ENCODE results near the gene ZNF532.

The ZNF532 gene

DNA sequence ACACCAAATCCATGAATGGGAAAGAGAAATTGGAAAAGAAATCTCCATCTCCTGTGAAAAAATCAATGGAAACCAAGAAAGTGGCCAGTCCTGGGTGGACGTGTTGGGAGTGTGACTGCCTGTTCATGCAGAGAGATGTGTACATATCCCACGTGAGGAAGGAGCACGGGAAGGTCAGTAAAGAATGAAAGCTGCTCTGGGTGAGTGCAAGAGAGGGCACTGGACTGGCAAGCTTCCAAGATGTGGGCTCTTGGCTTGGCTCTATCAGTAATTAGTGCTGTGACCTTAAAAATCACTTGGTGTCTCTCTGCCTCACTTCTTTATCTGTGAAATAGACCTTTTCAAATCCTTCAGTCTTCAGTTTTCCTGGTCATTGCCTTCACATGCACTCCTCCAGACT is 89.0 kb downstream of the ZNF532 start:
- Histone ChIP-seq H3K9me3 (replicated peaks; ENCODE audit: insufficient read depth, low read length) (no peaks in the 10 kb centered on the region), H3K79me2 (ENCODE audit: low read length) (no peaks in the 10 kb centered on the region), H3K36me3 (replicated peaks; ENCODE audit: insufficient read depth, low read length) (no peaks in the 10 kb centered on the region), H2AFZ (ENCODE audit: low read length) (no peak overlapping the region), H3K9me2 (replicated peaks; ENCODE audit: insufficient read depth, low read length) (no peaks in the 10 kb centered on the region), H3K9ac (ENCODE audit: low read length) (no peak overlapping the region), H3K27me3 (replicated peaks; ENCODE audit: insufficient read depth, low read length) (no peaks in the 10 kb centered on the region), H3F3A (ENCODE audit: insufficient read depth, low read length) (no peaks in the 10 kb centered on the region), H3K4me3 (ENCODE audit: low read length) (no peak overlapping the region), H3K4me1 (ENCODE audit: low read length) (no peaks in the 10 kb centered on the region), H4K20me1 (ENCODE audit: insufficient read depth, low read length) (no peaks in the 10 kb centered on the region), H3K4me2 (ENCODE audit: low read depth, low read length) (no peak overlapping the region), H3K27ac (ENCODE audit: low read length) (no peak overlapping the region)
- TF ChIP-seq, protein P1, sequence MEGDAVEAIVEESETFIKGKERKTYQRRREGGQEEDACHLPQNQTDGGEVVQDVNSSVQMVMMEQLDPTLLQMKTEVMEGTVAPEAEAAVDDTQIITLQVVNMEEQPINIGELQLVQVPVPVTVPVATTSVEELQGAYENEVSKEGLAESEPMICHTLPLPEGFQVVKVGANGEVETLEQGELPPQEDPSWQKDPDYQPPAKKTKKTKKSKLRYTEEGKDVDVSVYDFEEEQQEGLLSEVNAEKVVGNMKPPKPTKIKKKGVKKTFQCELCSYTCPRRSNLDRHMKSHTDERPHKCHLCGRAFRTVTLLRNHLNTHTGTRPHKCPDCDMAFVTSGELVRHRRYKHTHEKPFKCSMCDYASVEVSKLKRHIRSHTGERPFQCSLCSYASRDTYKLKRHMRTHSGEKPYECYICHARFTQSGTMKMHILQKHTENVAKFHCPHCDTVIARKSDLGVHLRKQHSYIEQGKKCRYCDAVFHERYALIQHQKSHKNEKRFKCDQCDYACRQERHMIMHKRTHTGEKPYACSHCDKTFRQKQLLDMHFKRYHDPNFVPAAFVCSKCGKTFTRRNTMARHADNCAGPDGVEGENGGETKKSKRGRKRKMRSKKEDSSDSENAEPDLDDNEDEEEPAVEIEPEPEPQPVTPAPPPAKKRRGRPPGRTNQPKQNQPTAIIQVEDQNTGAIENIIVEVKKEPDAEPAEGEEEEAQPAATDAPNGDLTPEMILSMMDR (IDR thresholded peaks at IDR 0.05; ENCODE audit: low read length), result no peak
- TF ChIP-seq EZH2 (optimal IDR thresholded peaks at IDR 0.05; ENCODE audit: low read depth, low read length), result no peak
- TF ChIP-seq EZH2phosphoT487 (IDR thresholded peaks at IDR 0.05; ENCODE audit: low read length), result no peak
- DNase-seq, result no peak

DNA sequence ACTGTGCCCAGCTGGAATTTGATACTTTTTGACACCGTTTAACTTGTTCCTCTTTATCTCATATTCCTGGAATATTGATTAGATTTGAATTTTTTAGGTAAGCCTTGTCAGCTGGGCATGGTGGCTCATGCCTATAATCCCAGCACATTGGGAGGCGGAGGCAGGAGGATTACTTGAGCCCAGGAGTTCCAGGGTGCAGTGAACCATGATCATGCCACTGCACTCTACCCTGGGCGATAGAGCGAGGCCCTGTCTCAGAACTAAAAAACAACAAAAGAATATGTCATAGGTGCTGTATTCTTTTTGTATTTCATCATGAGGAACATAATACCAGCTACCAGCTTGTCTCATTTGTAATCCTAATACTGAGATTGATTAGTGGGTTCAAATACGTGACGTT is 90.3 kb downstream of the ZNF532 start:
- no peak overlapping the region for H3K4me2 ChIP-seq (ENCODE audit: low read depth, low read length)
- H3K9me3 ChIP-seq (replicated peaks; ENCODE audit: insufficient read depth, low read length), result no peaks in the 10 kb centered on the region
- no peaks in the 10 kb centered on the region for H3F3A ChIP-seq (ENCODE audit: insufficient read depth, low read length)
- H2AFZ ChIP-seq (ENCODE audit: low read length), result no peak overlapping the region
- no peaks in the 10 kb centered on the region for H3K27me3 ChIP-seq (replicated peaks; ENCODE audit: insufficient read depth, low read length)
- DNase-seq, result no peak
- no peak for TF ChIP-seq EZH2 (optimal IDR thresholded peaks at IDR 0.05; ENCODE audit: low read depth, low read length)
- TF ChIP-seq, protein P1 (IDR thresholded peaks at IDR 0.05; ENCODE audit: low read length), result no peak
- TF ChIP-seq EZH2phosphoT487 (IDR thresholded peaks at IDR 0.05; ENCODE audit: low read length), result no peak
- H3K27ac ChIP-seq (ENCODE audit: low read length), result no peak overlapping the region
- no peaks in the 10 kb centered on the region for H3K36me3 ChIP-seq (replicated peaks; ENCODE audit: insufficient read depth, low read length)
- H3K9ac ChIP-seq (ENCODE audit: low read length), result no peak overlapping the region
- H3K79me2 ChIP-seq (ENCODE audit: low read length), result no peaks in the 10 kb centered on the region
- no peak overlapping the region for H3K4me3 ChIP-seq (ENCODE audit: low read length)
- H3K9me2 ChIP-seq (replicated peaks; ENCODE audit: insufficient read depth, low read length), result no peaks in the 10 kb centered on the region
- no peaks in the 10 kb centered on the region for H4K20me1 ChIP-seq (ENCODE audit: insufficient read depth, low read length)
- no peaks in the 10 kb centered on the region for H3K4me1 ChIP-seq (ENCODE audit: low read length)

DNA sequence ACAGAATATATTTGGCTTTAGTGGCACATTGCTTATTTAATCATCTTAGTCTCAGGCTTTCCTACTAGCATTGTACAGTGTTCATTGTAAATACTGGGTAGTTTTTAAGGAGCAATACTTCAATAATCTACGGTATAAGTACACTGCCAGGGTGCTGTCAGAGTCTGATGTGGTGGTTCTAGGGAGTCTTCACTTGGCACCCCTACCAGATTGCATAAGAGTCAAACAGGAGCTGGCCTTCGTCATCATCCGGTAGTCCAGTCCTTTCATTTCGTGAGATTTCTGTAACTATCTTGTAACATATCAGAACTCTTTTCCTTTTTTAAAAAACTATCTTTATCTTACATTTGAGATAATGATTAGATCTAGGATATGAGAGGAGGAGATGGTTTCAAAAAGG is 91.1 kb downstream of the ZNF532 start:
- Histone ChIP-seq H3K36me3 (replicated peaks; ENCODE audit: insufficient read depth, low read length) (no peaks in the 10 kb centered on the region), H3K4me3 (ENCODE audit: low read length) (no peak overlapping the region), H3K27me3 (replicated peaks; ENCODE audit: insufficient read depth, low read length) (no peaks in the 10 kb centered on the region), H3K9me2 (replicated peaks; ENCODE audit: insufficient read depth, low read length) (no peaks in the 10 kb centered on the region), H3K4me1 (ENCODE audit: low read length) (no peaks in the 10 kb centered on the region), H3K4me2 (ENCODE audit: low read depth, low read length) (no peak overlapping the region), H3K27ac (ENCODE audit: low read length) (no peak overlapping the region), H3K79me2 (ENCODE audit: low read length) (no peaks in the 10 kb centered on the region), H3F3A (ENCODE audit: insufficient read depth, low read length) (no peaks in the 10 kb centered on the region), H3K9ac (ENCODE audit: low read length) (no peak overlapping the region), H2AFZ (ENCODE audit: low read length) (no peak overlapping the region), H3K9me3 (replicated peaks; ENCODE audit: insufficient read depth, low read length) (no peaks in the 10 kb centered on the region), H4K20me1 (ENCODE audit: insufficient read depth, low read length) (no peaks in the 10 kb centered on the region)
- DNase-seq, result no peak
- TF ChIP-seq EZH2 (optimal IDR thresholded peaks at IDR 0.05; ENCODE audit: low read depth, low read length), result no peak
- no peak for TF ChIP-seq EZH2phosphoT487 (IDR thresholded peaks at IDR 0.05; ENCODE audit: low read length)
- TF ChIP-seq, protein P1 (IDR thresholded peaks at IDR 0.05; ENCODE audit: low read length), result no peak
